B cell (primary cell): ENCODE results near the gene AQP11. TPM values are rescaled to one million over a fixed set of nuclear protein-coding genes. Genes with fewer than 3 reads are reported as not detected.
A peak's percentile ranks its signal among the peaks of the same experiment; 100 is the strongest.
"Not testable (repeated sequence)": the region's sequence is repeated elsewhere in the genome, so short reads cannot be mapped to it uniquely, and the experiment has no call there.

Experiments used
- ATAC-seq: fragments of 200-7000 bp; cut with Tn5 transposase; one replicate; pipeline ENCODE4 v1.10.0; 2021; ENCODE audit warnings: low read depth, mild to moderate bottlenecking, moderate number of reproducible peaks, moderate library complexity
- CTCF ChIA-PET: fragments of 350-600 bp; sonication (Branson Sonifier 250); formaldehyde crosslinking; loops from one replicate; lab custom pipeline; 2021; ENCODE audit warnings: antibody characterized with exemption, inconsistent platforms; lab: Charles Lee
- POLR2A ChIA-PET: fragments of 350-600 bp; sonication (Branson Sonifier 250); formaldehyde crosslinking; loops from one replicate; lab custom pipeline; 2021; ENCODE audit warnings: antibody characterized with exemption; lab: Charles Lee
- DNase-seq: peaks from one replicate; pipeline ENCODE4 v3.0.0; 2013
- H2AFZ ChIP-seq: 2 replicates; pipeline ENCODE4 v1.6.1; 2012; ENCODE audit warnings: mild to moderate bottlenecking, low read depth, low read length; ENCODE audit not compliant: insufficient read depth, poor library complexity, severe bottlenecking
- H3K27ac ChIP-seq, 2 donors: 1 replicate in 1 of 2; 2 replicates in 1 of 2; pipeline ENCODE4 v1.5.1; 2012 to 2013; ENCODE audit warnings: low read length in 2 of 2, mild to moderate bottlenecking in 2 of 2, moderate library complexity in 1 of 2
- H3K27me3 ChIP-seq, 4 experiments: fragments of 200-600 bp in 1 of 4; sonication (generic) in 1 of 4; replicated peaks in 1 of 4; 1 replicate in 2 of 4; 2 replicates in 2 of 4; pipeline versions ENCODE4 v1.6.1 to v1.7.0; 2013 to 2016; ENCODE audit warnings: low read length in 3 of 4, mild to moderate bottlenecking in 2 of 4, mixed read lengths in 1 of 4, moderate library complexity in 1 of 4; ENCODE audit not compliant: insufficient read depth in 4 of 4, control insufficient read depth in 3 of 4; ENCODE audit errors: control extremely low read depth in 1 of 4
- H3K36me3 ChIP-seq, 2 experiments: replicated peaks in 1 of 2; 1 replicate in 1 of 2; 2 replicates in 1 of 2; pipeline versions ENCODE4 v1.6.1 to v1.7.1; 2013; ENCODE audit warnings: low read length in 1 of 2; ENCODE audit not compliant: insufficient read depth in 2 of 2, control insufficient read depth in 1 of 2; ENCODE audit errors: control extremely low read depth in 1 of 2, extremely low read depth in 1 of 2
- H3K4me1 ChIP-seq, 2 donors: fragments of 200-600 bp in 1 of 2; sonication (generic) in 1 of 2; 1 replicate in 1 of 2; 2 replicates in 1 of 2; pipeline versions ENCODE4 v1.5.1 to v1.6.1; 2013 to 2017; ENCODE audit warnings: low read length in 2 of 2; ENCODE audit not compliant: control insufficient read depth in 2 of 2, insufficient read depth in 2 of 2
- H3K4me2 ChIP-seq: replicated peaks from 2 replicates; pipeline ENCODE3; 2012; ENCODE audit warnings: mild to moderate bottlenecking, low read depth, low read length; ENCODE audit not compliant: poor library complexity, severe bottlenecking
- H3K4me3 ChIP-seq, 5 experiments: fragments of 200-600 bp in 1 of 5; sonication (generic) in 1 of 5; 1 replicate in 3 of 5; 2 replicates in 2 of 5; pipeline versions ENCODE4 v1.5.1 to v1.7.0; 2011 to 2016; ENCODE audit warnings: low read length in 4 of 5, mild to moderate bottlenecking in 4 of 5, low read depth in 2 of 5, control low read depth in 1 of 5, moderate library complexity in 1 of 5; ENCODE audit not compliant: insufficient read depth in 1 of 5; ENCODE audit errors: control extremely low read depth in 1 of 5, extremely low read depth in 1 of 5
- H3K79me2 ChIP-seq: fragments of 200-600 bp; sonication (generic); one replicate; pipeline ENCODE4 v1.6.0; 2016; ENCODE audit warnings: low read length; ENCODE audit not compliant: control insufficient read depth, insufficient read depth
- H3K9ac ChIP-seq: fragments of 200-600 bp; sonication (generic); 2 replicates; pipeline ENCODE4 v1.6.1; 2017; ENCODE audit warnings: mild to moderate bottlenecking, low read length, moderate library complexity
- H3K9me3 ChIP-seq, 3 donors: one replicate each; pipeline versions ENCODE4 v1.6.1 to v1.7.1; 2013; ENCODE audit warnings: low read length in 2 of 3; ENCODE audit not compliant: control insufficient read depth in 2 of 3, insufficient read depth in 1 of 3; ENCODE audit errors: control extremely low read depth in 1 of 3
- H4K20me1 ChIP-seq: 2 replicates; pipeline ENCODE4 v1.6.0; 2012; ENCODE audit warnings: mild to moderate bottlenecking, low read length; ENCODE audit not compliant: insufficient read depth, control insufficient read depth, poor library complexity, severe bottlenecking
- H3K27ac Mint-ChIP-seq: one replicate; pipeline ENCODE4 v1.8.0; 2021; ENCODE audit warnings: mixed read lengths
- H3K27me3 Mint-ChIP-seq: one replicate; pipeline ENCODE4 v1.8.0; 2021; ENCODE audit warnings: mixed read lengths
- H3K4me1 Mint-ChIP-seq: one replicate; pipeline ENCODE4 v1.8.0; 2021; ENCODE audit warnings: mixed read lengths
- H3K4me3 Mint-ChIP-seq: one replicate; pipeline ENCODE4 v1.8.0; 2021; ENCODE audit warnings: mixed read lengths
- H3K9me3 Mint-ChIP-seq: one replicate; pipeline ENCODE4 v1.8.0; 2022; ENCODE audit warnings: mixed read lengths; ENCODE audit not compliant: insufficient read depth
- CTCF ChIP-seq: fragments of 200-600 bp; IDR thresholded peaks from one replicate; pipeline ENCODE4 v1.8.0; 2022; ENCODE audit warnings: antibody characterized with exemption, mild to moderate bottlenecking
- EZH2 ChIP-seq: IDR thresholded peaks from 2 replicates; pipeline ENCODE4 v1.6.1; 2012; ENCODE audit warnings: borderline replicate concordance, low read depth, mild to moderate bottlenecking, moderate library complexity, low read length; ENCODE audit not compliant: insufficient read depth, poor library complexity, severe bottlenecking
- WGBS: methylation state at CpG from one replicate; pipeline ENCODE4 v1.1.5; 2013; ENCODE audit warnings: missing lambda C conversion rate; ENCODE audit not compliant: insufficient coverage; 5-methylcytosine and 5-hydroxymethylcytosine counted together
- intact Hi-C: fragments of 100-400 bp; cut with micrococcal nuclease; formaldehyde crosslinking; loops from one replicate; pipeline ENCODE4 v1.10.0; 2022
- polyA plus RNA-seq: library from polyadenylated mRNA; depleted of rRNA; stranded (reverse); fragments of >200 nt; gene quantifications from 2 replicates; pipeline ENCODE4 v1.2.3, GENCODE V29; 2012
- total RNA-seq, 2 donors: library from RNA; stranded (reverse); fragments of 120-200 nt in 1 of 2; gene quantifications; 1 replicate in 1 of 2; 2 replicates in 1 of 2; pipeline versions ENCODE4 v1.2.3 to v1.2.4, GENCODE V29; 2013 to 2022

The AQP11 gene
- total and polyA plus RNA-seq, 2 donors (not counting 1 experiment from before 2014, with no cell fraction given): 0.19 to 0.47 TPM

GRCh38 chr11:77548552-77549445 lies 41.0 kb upstream of the AQP11 start:
- Histone ChIP-seq H3K79me2 (no peaks in the 10 kb centered on the region), H3K27ac (no peak overlapping the region), H2AFZ (peak overlapping the region; percentile 44), H3K4me3 (no peak overlapping the region), H3K27me3 (no peaks in the 10 kb centered on the region), H3K4me1 (no peaks in the 10 kb centered on the region), H3K9ac (no peak overlapping the region), H4K20me1 (no peaks in the 10 kb centered on the region), H3K4me2 (no peak overlapping the region), H3K36me3 (no peaks in the 10 kb centered on the region), H3K9me3 (peaks cover 0 to 3% (median 0%) of the 10 kb centered on the region in 3 donors)
- Mint-ChIP-seq H3K27me3 (no peaks in the 10 kb centered on the region), H3K9me3 (peaks cover 3% of the 10 kb centered on the region), H3K27ac (no peak overlapping the region), H3K4me1 (peaks cover 4% of the 10 kb centered on the region), H3K4me3 (no peak overlapping the region)
- intact Hi-C loops: loop anchor here (1.0 to 5.0 kb wide), 2 partner anchors 136 to 360 kb away; no protein-coding TSS in a partner anchor
- WGBS: 92% methylated on average over 2 of the region's 6 CpGs
- ChIA-PET POLR2A (no interaction called here), CTCF (interaction anchor here (0.9 to 2.1 kb wide), 12 partner anchors 9 to 629 kb away, joined by 3 to 32 read pairs (median 4); partner anchors contain the start of gene MYO7A)
- ATAC-seq (no peak), DNase-seq (peak; percentile 6)
- TF ChIP-seq CTCF (peak; percentile 53), EZH2 (no peak)

- H3K27ac ChIP-seq, H3K79me2 ChIP-seq, POLR2A ChIA-PET, H3K36me3 ChIP-seq, DNase-seq, H3K9me3 Mint-ChIP-seq, H3K4me2 ChIP-seq, CTCF ChIA-PET, H3K27ac Mint-ChIP-seq, H2AFZ ChIP-seq, intact Hi-C loops, H3K27me3 ChIP-seq, H3K27me3 Mint-ChIP-seq, H3K4me1 Mint-ChIP-seq, H3K9me3 ChIP-seq, H3K4me3 Mint-ChIP-seq, H3K9ac ChIP-seq, H3K4me1 ChIP-seq, H4K20me1 ChIP-seq, ATAC-seq, H3K4me3 ChIP-seq: not testable (repeated sequence)
- 95% methylated on average over 6 of the region's 8 CpGs for WGBS
These were observed 38.3 kb upstream of the AQP11 start for GRCh38 chr11:77551426-77551825.
